GM12891 (cell line): ENCODE results near the gene OR2F1.

Experiments used
- PAX5 ChIP-seq: IDR thresholded peaks from 2 replicates; pipeline ENCODE4 v1.6.1; 2011; ENCODE audit warnings: low read length, moderate library complexity, mild to moderate bottlenecking; ENCODE audit not compliant: insufficient read depth, severe bottlenecking
- POLR2A ChIP-seq: IDR thresholded peaks from 2 replicates; pipeline ENCODE4 v1.6.1; 2011; ENCODE audit warnings: low read depth, low read length, control low read depth
- POLR2AphosphoS5 ChIP-seq: IDR thresholded peaks from 2 replicates; pipeline ENCODE4 v1.6.1; 2011; ENCODE audit warnings: low read depth, low read length, control low read depth
- POU2F2 ChIP-seq: IDR thresholded peaks from 2 replicates; pipeline ENCODE4 v1.6.1; 2011; ENCODE audit warnings: low read depth, mild to moderate bottlenecking, control low read depth, low read length, moderate library complexity
- SPI1 ChIP-seq: IDR thresholded peaks from 2 replicates; pipeline ENCODE4 v1.6.1; 2011; ENCODE audit warnings: low read depth, low read length, control low read depth
- TAF1 ChIP-seq: IDR thresholded peaks from 2 replicates; pipeline ENCODE4 v1.6.1; 2011; ENCODE audit warnings: low read depth, low read length, control low read depth

- TF ChIP-seq POLR2A (no peak), POLR2AphosphoS5 (no peak), SPI1 (no peak), POU2F2 (no peak), PAX5 (no peak), TAF1 (no peak)
Measured at GRCh38 chr7:143938379-143939243, 16.0 kb upstream of the OR2F1 start.
